Activated naive CD4-positive, alpha-beta T cell treated with anti-CD3 and anti-CD28 coated beads for 36 hours (primary cell): ENCODE measurements around the gene SMU1. TPM values are rescaled to one million over a fixed set of nuclear protein-coding genes. Genes with fewer than 3 reads are reported as not detected.

Experiments
- CTCF ChIA-PET: fragments of 350-600 bp; sonication (Branson Sonifier 250); formaldehyde crosslinking; loops from one replicate; lab custom pipeline; 2021; ENCODE audit warnings: antibody characterized with exemption; lab: Charles Lee
- DNase-seq: peaks from one replicate; pipeline ENCODE4 v3.0.0-alpha.2; 2020
- H3K27ac Mint-ChIP-seq: one replicate; pipeline ENCODE4 v1.8.0; 2021; ENCODE audit warnings: mild to moderate bottlenecking, mixed read lengths
- H3K27me3 Mint-ChIP-seq: one replicate; pipeline ENCODE4 v1.8.0; 2021; ENCODE audit warnings: low read depth, mixed read lengths
- H3K36me3 Mint-ChIP-seq: one replicate; pipeline ENCODE4 v1.8.0; 2021; ENCODE audit warnings: low read depth, mixed read lengths
- H3K4me1 Mint-ChIP-seq: one replicate; pipeline ENCODE4 v1.8.0; 2021; ENCODE audit warnings: low read depth, mixed read lengths
- H3K4me3 Mint-ChIP-seq: one replicate; pipeline ENCODE4 v1.8.0; 2021; ENCODE audit warnings: mild to moderate bottlenecking, moderate library complexity, mixed read lengths
- H3K9me3 Mint-ChIP-seq: one replicate; pipeline ENCODE4 v1.8.0; 2021; ENCODE audit warnings: mixed read lengths
- intact Hi-C: fragments of 100-400 bp; cut with micrococcal nuclease; formaldehyde crosslinking; loops from one replicate; pipeline ENCODE4 v1.15.1; 2023
- total RNA-seq, 2 experiments: library from RNA; stranded (reverse); gene quantifications; one replicate each; pipeline ENCODE4 v1.2.3, GENCODE V29; 2021

The SMU1 gene
- total RNA-seq, 2 experiments from 2014 or later: 23.7 to 23.9 TPM

- intact Hi-C loops: no loop called here
- H3K27ac Mint-ChIP-seq: no peak overlapping the region
- H3K36me3 Mint-ChIP-seq: peaks cover 34% of the 10 kb centered on the region
- CTCF ChIA-PET: no interaction called here
- DNase-seq: no peak
- H3K4me3 Mint-ChIP-seq: no peak overlapping the region
- no peaks in the 10 kb centered on the region for H3K9me3 Mint-ChIP-seq
- no peaks in the 10 kb centered on the region for H3K27me3 Mint-ChIP-seq
- peaks cover 14% of the 10 kb centered on the region for H3K4me1 Mint-ChIP-seq
These were observed 34.9 kb downstream of the SMU1 start for GRCh38 chr9:33041432-33042188.

- Mint-ChIP-seq H3K4me1 (peaks cover 14% of the 10 kb centered on the region), H3K36me3 (peaks cover 37% of the 10 kb centered on the region), H3K27ac (no peak overlapping the region), H3K9me3 (no peaks in the 10 kb centered on the region), H3K4me3 (no peak overlapping the region), H3K27me3 (no peaks in the 10 kb centered on the region)
- CTCF ChIA-PET: interaction anchor here (1.1 kb wide), 1 partner anchor 13 kb away, joined by 3 read pairs; no protein-coding TSS in a partner anchor
- no peak for DNase-seq
- intact Hi-C loops: no loop called here
These were observed 35.6 kb downstream of the SMU1 start for GRCh38 chr9:33040792-33041431.

- no peaks in the 10 kb centered on the region for H3K9me3 Mint-ChIP-seq
- H3K36me3 Mint-ChIP-seq: peaks cover 72% of the 10 kb centered on the region
- CTCF ChIA-PET: no interaction called here
- H3K4me1 Mint-ChIP-seq: peaks cover 54% of the 10 kb centered on the region
- intact Hi-C loops: no loop called here
- H3K4me3 Mint-ChIP-seq: no peak overlapping the region
- peak overlapping the region; percentile 18 for H3K27ac Mint-ChIP-seq
- H3K27me3 Mint-ChIP-seq: no peaks in the 10 kb centered on the region
- DNase-seq: no peak
These were observed 43.6 kb downstream of the SMU1 start for GRCh38 chr9:33032865-33033264.

GRCh38 chr9:33032292-33032691 is 44.2 kb downstream of the SMU1 start:
- Mint-ChIP-seq H3K4me3 (no peak overlapping the region), H3K36me3 (peaks cover 70% of the 10 kb centered on the region), H3K27ac (peak overlapping the region; percentile 28), H3K4me1 (peaks cover 59% of the 10 kb centered on the region), H3K9me3 (no peaks in the 10 kb centered on the region), H3K27me3 (no peaks in the 10 kb centered on the region)
- intact Hi-C loops: no loop called here
- CTCF ChIA-PET: no interaction called here
- DNase-seq: no peak

- H3K4me3 Mint-ChIP-seq: no peak overlapping the region
- H3K27me3 Mint-ChIP-seq: no peaks in the 10 kb centered on the region
- CTCF ChIA-PET: no interaction called here
- H3K27ac Mint-ChIP-seq: no peak overlapping the region
- intact Hi-C loops: no loop called here
- peaks cover 65% of the 10 kb centered on the region for H3K36me3 Mint-ChIP-seq
- DNase-seq: no peak
- no peaks in the 10 kb centered on the region for H3K9me3 Mint-ChIP-seq
- peaks cover 72% of the 10 kb centered on the region for H3K4me1 Mint-ChIP-seq
These were observed 46.2 kb downstream of the SMU1 start for GRCh38 chr9:33030285-33030684.

GRCh38 chr9:33029231-33029786 is 47.2 kb downstream of the SMU1 start:
- DNase-seq: no peak
- intact Hi-C loops: no loop called here
- Mint-ChIP-seq H3K36me3 (peaks cover 58% of the 10 kb centered on the region), H3K9me3 (no peaks in the 10 kb centered on the region), H3K27me3 (no peaks in the 10 kb centered on the region), H3K27ac (peak overlapping the region; percentile 80), H3K4me1 (peaks cover 72% of the 10 kb centered on the region), H3K4me3 (peak overlapping the region; percentile 2)
- CTCF ChIA-PET: no interaction called here

- Mint-ChIP-seq H3K27me3 (no peaks in the 10 kb centered on the region), H3K4me3 (peak overlapping the region; percentile 95), H3K36me3 (peaks cover 53% of the 10 kb centered on the region), H3K9me3 (no peaks in the 10 kb centered on the region), H3K4me1 (peaks cover 72% of the 10 kb centered on the region), H3K27ac (peak overlapping the region; percentile 94)
- intact Hi-C loops: loop anchor here (1.0 to 2.0 kb wide), 14 partner anchors 19 to 641 kb away; partner anchors contain the start of genes ACO1, APTX, AQP3 and B4GALT1
- peak; percentile 86 for DNase-seq
- CTCF ChIA-PET: interaction anchor here (0.6 kb wide), 1 partner anchor 130 kb away, joined by 3 read pairs; no protein-coding TSS in a partner anchor
These were observed 50.7 kb downstream of the SMU1 start for GRCh38 chr9:33025572-33026342.

GRCh38 chr9:33024966-33025571 is 51.4 kb downstream of the SMU1 start, which contains the start of gene DNAJA1:
Gene DNAJA1 (plus strand): TSS chr9:33025273. CDS start chr9:33026485, 1,212 bp downstream.
- CTCF ChIA-PET: interaction anchor here (0.6 kb wide), 1 partner anchor 130 kb away, joined by 3 read pairs; no protein-coding TSS in a partner anchor
- no peaks in the 10 kb centered on the region for H3K9me3 Mint-ChIP-seq
- H3K27ac Mint-ChIP-seq: peak within 1 kb of the TSS; percentile 94
- peak within 1 kb of the TSS; percentile 95 for H3K4me3 Mint-ChIP-seq
- intact Hi-C loops: loop anchor here (1.0 to 2.0 kb wide), 14 partner anchors 19 to 641 kb away; partner anchors contain the start of genes ACO1, APTX, AQP3 and B4GALT1
- DNase-seq: peak; percentile 93
- peaks cover 56% of the 10 kb centered on the region for H3K36me3 Mint-ChIP-seq
- H3K4me1 Mint-ChIP-seq: peaks cover 75% of the 10 kb centered on the region
- no peaks in the 10 kb centered on the region for H3K27me3 Mint-ChIP-seq

- Mint-ChIP-seq H3K27me3 (no peaks in the 10 kb centered on the region), H3K27ac (peak overlapping the region; percentile 94), H3K36me3 (peaks cover 53% of the 10 kb centered on the region), H3K4me1 (peaks cover 69% of the 10 kb centered on the region), H3K9me3 (no peaks in the 10 kb centered on the region), H3K4me3 (peak overlapping the region; percentile 95)
- CTCF ChIA-PET: no interaction called here
- peak; percentile 22 for DNase-seq
- intact Hi-C loops: loop anchor here (2.0 kb wide), 2 partner anchors 134 to 422 kb away; partner anchors contain the start of gene AQP3
These were observed 52.1 kb downstream of the SMU1 start for GRCh38 chr9:33024126-33024965.

GRCh38 chr9:33023661-33024060 is 52.8 kb downstream of the SMU1 start:
- CTCF ChIA-PET: no interaction called here
- Mint-ChIP-seq H3K4me3 (peak overlapping the region; percentile 95), H3K27ac (peak overlapping the region; percentile 94), H3K4me1 (peaks cover 62% of the 10 kb centered on the region), H3K9me3 (no peaks in the 10 kb centered on the region), H3K36me3 (peaks cover 48% of the 10 kb centered on the region), H3K27me3 (no peaks in the 10 kb centered on the region)
- intact Hi-C loops: loop anchor here (2.0 kb wide), 2 partner anchors 135 to 423 kb away; partner anchors contain the start of gene AQP3
- no peak for DNase-seq

GRCh38 chr9:33022755-33023154 is 53.7 kb downstream of the SMU1 start:
- Mint-ChIP-seq H3K9me3 (no peaks in the 10 kb centered on the region), H3K27me3 (no peaks in the 10 kb centered on the region), H3K27ac (peak overlapping the region; percentile 63), H3K4me3 (peak overlapping the region; percentile 36), H3K4me1 (peaks cover 54% of the 10 kb centered on the region), H3K36me3 (peaks cover 42% of the 10 kb centered on the region)
- CTCF ChIA-PET: interaction anchor here (1.4 kb wide), 1 partner anchor 12 kb away, joined by 3 read pairs; no protein-coding TSS in a partner anchor
- no peak for DNase-seq
- intact Hi-C loops: no loop called here
